DMS 273 (cell line): Measurements from ENCODE around the gene HOXC10.

Experiments
- DNase-seq: peaks from one replicate; lab custom pipeline; 2025; ENCODE audit not compliant: unreplicated experiment; lab: John Stamatoyannopoulos, UW

The HOXC10 gene

DNA sequence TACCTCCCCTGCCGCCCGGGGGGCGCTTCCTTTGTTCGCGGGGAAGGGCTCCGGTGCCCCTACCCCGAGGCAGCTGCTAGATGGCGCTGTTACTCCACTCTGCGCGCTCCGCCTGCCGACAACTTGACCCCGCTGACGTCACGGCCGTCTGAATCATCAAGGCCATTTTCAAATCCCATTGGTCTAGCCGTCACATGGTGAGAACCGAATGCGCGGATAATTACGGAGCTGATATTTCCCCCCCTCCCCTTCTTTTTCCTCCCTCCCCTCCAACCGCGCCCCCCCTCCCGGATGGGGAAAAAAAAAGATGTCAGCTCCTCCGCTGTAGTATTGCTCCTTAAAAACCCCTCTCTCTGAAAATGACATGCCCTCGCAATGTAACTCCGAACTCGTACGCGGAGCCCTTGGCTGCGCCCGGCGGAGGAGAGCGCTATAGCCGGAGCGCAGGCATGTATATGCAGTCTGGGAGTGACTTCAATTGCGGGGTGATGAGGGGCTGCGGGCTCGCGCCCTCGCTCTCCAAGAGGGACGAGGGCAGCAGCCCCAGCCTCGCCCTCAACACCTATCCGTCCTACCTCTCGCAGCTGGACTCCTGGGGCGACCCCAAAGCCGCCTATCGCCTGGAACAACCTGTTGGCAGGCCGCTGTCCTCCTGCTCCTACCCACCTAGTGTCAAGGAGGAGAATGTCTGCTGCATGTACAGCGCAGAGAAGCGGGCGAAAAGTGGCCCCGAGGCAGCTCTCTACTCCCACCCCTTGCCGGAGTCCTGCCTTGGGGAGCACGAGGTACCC lies at the start of gene HOXC10:
Gene HOXC10, plus strand, starts transcription at position 246 of the 791 bp plus-strand sequence. Its CDS starts 114 bp downstream, at position 360.
- DNase-seq = peak; percentile 90

DNA sequence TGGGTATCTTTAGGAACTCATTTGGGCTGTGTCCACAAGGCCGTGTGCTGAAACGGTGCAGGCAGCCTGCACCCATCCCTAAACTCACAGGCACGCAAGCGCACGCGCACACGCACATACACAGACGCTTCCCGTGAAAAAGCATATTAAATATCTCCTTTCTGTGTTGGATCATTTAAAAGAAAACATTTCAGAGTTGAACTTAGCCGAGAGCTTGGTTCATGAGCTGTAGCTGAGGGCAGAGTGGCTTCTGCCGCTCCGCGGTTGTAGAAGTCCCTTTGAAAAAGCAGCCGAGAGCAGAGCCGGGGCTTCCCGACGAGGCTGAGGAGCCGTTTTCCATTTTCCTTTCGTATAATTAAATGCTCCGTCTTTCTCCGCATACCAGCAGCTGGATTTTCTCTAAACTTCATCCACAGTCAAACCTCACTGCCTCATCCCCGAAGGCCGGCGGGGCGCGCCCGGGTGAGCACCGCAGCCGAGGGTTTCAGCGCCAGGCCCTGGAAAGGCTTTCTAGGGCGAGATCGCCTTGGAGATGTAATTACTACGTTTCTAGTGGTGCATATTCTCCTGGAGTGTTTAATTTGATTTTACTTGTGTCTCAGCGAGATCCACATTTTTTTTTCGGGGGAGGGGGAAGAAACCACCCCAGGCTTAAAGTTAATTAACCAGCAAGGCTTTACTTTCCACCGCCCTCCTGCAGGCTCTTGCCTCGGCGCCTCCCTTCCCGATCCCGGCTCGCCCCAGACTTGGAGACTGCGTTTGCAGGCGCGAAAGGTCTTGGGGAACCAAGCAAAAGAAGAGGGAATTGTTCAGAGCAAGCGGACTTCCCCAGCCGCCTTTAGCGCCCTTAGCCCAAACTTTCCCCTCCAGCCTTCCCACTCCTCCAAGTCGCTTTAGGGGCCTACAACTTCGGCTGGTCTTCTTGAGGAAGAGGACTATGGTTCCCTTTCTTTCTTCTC lies 49.3 kb upstream of the HOXC10 start:
- no peak for DNase-seq

DNA sequence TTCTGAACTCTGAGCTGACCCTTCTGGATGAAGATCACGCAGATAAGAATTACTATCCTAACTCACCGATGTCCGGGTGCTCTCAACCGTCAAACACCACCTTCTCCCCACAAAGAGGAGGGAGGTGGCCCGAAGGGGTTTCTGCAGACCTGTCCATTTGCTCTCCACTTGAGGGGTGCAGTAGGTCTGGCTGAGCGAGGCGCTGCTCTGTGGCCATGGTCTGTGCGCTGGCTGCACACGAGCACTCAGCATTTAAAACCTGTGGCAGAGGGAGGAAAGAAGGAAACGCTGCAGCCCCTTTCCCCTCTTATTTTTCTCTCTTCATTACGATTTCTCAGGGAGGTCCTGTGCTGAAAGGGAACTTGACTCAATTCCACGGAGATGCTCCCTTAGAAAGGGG lies 47.8 kb upstream of the HOXC10 start:
- DNase-seq = no peak

DNA sequence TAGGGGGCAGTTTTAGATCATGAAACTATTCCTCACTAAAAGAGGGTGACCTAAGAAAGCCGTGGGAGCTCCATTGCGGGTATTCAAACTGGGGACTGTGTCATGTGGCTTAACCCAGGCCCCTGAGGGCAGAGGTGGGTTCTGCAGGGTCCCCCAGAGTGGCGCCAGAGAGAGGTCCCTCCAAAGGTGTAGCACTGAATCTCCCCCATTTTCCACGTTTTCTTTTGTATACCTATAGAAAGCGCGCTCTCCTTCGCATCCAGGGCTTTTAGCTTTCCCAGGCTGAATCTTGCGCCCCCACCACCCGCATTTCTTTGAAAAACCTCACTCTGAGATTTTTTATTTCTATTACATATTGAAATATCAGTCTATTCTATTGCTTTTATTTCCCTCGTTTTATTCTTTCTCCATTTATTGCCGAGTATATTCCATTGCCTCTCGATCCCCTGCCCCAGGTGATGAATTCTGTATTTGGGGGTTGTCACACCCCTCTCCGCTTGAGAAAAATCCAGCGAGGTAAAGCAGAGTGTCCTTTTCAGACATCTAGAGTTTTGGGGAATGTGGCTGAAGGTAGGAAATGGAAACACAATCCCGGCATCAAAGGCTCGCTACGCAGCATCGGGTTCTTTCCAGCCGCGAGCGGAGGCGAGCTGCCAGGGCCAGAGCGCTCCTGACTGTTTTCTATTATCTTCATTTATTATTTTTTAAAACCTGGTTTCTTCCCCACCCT lies 47.2 kb upstream of the HOXC10 start:
- no peak for DNase-seq

DNA sequence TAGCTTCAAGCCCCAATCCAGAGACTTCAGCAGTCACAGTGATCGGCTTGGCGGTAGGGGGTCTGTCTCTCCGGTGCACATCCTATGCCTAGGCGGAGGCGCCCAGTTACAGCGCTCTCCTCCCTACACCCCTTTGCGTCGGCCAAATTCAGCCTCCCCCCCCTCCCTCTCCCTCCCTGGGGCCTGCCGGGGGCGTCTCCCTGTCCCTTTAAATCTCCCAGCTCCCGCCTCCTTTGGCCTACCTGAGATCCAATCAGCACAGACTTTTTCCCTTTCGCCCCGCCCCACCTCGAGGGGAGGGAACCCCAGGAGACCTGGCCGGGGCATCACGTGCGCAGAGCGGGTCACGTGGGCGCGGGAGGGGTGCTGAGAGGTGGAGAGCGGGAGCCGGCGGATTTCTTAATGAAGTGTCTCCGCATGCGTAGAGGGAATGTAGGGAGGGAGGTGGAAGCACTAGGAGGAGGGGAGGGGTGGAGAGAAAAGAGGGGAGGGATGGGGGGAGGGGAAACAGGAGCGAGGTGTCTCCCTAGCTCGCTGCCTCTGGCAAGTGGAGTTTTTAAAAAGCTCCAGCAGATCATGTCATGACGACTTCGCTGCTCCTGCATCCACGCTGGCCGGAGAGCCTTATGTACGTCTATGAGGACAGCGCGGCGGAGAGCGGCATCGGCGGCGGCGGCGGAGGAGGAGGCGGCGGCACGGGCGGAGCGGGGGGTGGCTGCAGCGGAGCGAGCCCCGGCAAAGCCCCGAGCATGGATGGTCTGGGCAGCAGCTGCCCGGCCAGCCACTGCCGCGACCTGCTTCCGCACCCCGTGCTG lies 46.4 kb upstream of the HOXC10 start, which contains the start of gene HOXC13:
Gene HOXC13, plus strand, starts transcription at position 506 of the 815 bp plus-strand sequence. Its CDS starts 76 bp downstream, at position 582.
- DNase-seq = peak; percentile 97

DNA sequence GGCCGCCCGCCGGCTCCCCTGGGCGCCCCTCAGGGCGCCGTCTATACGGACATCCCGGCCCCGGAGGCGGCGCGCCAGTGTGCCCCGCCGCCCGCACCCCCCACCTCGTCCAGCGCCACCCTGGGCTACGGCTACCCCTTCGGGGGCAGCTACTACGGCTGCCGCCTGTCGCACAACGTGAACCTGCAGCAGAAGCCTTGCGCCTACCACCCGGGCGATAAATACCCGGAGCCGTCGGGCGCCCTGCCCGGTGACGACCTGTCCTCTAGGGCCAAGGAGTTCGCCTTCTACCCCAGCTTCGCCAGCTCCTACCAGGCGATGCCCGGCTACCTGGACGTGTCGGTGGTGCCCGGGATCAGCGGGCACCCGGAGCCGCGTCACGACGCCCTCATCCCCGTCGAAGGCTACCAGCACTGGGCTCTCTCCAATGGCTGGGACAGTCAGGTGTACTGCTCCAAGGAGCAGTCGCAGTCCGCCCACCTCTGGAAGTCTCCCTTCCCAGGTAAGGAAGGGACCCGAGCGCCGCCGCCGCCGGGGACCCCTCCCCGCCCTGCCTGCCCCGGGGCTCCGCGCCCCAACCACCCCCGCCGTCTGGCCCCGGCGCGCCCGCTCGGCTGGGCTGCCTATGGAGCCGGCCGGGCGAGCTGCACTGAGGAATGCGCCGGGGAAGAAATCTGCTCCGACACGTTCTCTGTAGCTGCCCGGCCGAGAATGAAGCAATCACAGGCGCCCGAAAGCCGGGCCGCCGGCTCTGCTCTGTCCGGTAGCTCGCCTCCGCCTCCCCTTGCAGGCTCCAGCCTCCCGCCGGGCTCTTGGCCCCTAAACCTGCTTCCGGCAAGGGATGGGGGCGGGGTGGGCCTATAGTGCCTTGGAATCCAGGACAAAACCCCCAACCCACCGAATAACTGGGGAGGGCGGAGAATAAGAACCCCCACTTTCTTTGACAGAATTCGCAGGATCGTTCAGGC lies 45.5 kb upstream of the HOXC10 start:
- peak; percentile 49 for DNase-seq

DNA sequence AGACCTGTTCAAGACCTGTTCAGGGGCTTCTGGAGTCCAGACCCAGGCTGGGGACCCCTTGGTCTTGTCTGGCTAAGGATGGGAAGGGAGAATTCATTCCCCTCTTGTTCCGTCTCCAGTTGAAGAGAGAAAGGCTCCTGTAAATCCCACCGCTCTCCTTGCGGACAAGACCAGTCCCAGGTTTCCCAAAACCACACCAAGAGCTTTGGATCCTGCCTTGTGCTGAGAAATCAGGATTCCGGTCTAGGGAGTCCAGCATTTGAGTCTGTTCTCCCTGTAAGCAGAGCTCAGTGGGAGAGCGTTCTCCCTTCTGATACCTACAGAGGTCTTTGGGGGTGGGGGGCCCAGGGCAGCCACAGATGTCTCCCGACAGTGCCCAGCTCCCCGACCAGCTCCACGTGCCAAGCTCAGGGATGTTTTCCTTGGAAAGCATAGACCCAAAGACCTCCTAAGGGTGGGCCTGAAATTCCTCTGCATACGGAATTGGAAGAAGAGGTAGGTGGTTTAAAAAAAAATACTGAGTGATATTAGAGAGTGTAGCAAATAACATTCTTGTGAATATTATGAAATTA lies 44.4 kb upstream of the HOXC10 start:
- DNase-seq = no peak

DNA sequence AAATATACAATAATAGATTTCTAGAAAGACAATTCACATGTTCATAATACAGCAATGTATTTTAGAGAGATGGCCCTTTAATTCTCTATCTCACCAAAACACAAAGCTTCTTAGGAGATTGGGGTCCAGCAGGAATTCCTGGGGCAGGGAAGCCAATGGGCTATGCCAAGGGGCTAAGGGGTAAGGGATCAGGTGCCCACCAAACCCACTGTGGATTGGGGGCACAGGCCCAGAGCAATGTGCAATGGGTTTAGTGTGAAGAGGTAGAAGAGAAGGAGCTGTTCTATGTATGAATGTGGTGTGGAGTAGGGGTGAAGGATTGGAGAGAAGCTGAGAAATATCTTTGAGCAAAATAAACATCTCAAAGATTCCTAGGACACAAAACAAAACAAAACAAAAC lies 43.8 kb upstream of the HOXC10 start:
- DNase-seq = no peak

DNA sequence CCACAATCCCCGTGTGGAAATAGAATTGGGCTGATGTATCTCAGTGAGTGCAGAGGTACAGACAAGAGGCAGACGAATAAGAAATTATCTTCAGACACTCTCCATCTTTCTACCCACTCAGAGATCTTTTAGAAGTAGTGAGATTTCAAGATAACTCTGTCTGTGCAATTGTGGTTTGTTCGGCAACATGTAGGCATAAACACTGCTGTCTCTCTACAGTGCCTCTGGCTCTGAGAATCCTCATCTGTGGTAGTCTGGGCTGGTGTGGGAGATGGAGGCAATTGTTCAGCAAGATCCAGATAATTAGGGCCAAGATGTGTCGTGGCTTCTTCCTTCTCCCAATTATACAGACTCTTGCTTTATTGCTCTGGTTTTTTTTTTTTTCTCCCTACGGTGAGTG lies 43.2 kb upstream of the HOXC10 start:
- DNase-seq = no peak

DNA sequence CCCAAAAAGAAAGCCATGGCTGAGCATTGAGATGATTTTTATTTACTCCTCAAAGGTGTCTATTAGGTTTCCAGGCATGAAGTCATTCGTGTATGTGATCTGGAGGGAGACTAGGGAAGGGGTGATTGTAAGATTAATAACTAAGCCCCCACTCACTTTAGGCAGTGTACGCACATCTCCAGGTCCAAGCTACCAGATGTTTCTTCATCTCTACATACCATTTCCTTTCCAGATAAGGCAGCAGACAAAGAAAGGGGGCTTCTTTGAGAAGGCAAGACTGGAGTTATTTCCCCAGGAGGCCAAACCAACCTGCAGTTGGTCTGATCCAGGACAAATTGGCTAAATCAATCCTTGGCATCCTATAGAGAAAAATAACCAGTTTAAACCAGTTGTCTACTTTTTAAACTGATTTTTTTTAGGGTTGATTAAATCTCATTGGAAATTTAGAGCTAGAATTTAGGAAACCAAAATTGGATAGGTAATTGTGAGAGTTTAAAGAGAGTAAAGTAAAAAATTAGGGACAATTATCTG lies 42.4 kb upstream of the HOXC10 start:
- no peak for DNase-seq

DNA sequence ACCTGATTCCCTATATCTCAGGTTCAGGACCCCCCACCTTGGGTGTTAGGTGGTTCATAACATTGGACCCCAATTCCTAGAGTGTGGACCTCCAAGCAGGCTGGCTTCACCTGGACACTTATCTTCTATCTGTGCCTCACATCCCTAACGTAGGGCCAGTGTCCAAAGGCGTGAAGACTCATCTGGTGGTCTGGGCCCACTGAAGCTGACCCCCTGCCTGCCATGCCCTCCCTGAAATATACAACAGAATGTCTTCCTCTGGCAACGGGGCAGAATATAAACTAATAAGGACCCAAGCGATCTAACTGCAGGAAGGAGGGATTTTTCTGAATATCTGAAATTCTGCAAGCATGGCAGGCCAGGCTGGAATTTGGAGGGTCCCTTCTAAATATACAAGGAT lies 40.7 kb upstream of the HOXC10 start:
- no peak for DNase-seq

DNA sequence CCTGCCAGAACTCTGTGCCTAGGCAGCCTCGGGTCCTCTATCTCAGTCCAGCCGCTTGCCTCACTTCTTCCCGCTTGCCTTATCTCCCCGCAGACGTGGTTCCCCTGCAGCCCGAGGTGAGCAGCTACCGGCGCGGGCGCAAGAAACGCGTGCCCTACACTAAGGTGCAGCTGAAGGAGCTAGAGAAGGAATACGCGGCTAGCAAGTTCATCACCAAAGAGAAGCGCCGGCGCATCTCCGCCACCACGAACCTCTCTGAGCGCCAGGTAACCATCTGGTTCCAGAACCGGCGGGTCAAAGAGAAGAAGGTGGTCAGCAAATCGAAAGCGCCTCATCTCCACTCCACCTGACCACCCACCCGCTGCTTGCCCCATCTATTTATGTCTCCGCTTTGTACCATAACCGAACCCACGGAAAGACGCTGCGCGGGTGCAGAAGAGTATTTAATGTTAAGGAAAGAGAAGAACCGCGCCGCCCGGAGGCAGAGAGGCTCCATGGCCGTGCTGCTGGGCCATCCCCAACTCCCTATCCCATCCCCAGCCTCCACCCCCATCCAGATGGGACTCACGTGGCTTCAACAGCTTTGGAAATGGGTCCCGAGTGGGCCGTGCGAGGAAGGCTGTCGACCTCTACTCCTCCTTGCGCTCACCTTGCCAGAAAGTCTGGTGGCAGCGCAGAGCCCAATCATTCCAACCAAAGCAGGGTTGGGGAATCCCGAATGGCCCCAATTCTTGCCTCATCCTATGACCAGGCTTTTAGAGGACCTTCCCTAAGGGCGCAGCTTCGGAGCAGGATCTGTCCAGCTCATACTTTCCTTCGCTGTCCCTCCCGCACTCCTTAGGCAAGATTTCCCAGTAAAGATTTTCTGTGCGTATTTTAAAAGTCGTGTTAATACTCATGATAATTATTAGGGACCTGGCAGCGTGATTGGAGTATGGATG lies 39.8 kb upstream of the HOXC10 start:
- peak; percentile 18 for DNase-seq

DNA sequence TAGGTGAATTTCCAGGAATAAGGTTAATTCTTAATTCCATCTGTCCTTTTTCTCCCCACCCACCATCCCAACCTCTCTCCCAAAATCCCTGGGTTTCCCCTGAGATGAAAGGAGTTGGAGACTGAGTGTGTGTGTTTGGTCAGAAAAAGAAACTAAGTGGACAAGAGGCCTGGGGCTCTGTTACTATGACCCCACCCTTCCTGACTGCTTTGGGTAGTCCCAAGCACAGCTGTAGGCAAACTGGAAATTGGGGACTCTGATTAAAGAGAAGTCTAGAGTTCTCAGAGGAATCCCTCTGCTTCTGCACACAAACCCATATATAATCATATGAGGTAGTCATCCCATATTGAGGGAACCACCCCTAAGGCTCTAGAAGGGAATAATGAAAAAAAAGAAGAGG lies 37.2 kb upstream of the HOXC10 start:
- DNase-seq = no peak

DNA sequence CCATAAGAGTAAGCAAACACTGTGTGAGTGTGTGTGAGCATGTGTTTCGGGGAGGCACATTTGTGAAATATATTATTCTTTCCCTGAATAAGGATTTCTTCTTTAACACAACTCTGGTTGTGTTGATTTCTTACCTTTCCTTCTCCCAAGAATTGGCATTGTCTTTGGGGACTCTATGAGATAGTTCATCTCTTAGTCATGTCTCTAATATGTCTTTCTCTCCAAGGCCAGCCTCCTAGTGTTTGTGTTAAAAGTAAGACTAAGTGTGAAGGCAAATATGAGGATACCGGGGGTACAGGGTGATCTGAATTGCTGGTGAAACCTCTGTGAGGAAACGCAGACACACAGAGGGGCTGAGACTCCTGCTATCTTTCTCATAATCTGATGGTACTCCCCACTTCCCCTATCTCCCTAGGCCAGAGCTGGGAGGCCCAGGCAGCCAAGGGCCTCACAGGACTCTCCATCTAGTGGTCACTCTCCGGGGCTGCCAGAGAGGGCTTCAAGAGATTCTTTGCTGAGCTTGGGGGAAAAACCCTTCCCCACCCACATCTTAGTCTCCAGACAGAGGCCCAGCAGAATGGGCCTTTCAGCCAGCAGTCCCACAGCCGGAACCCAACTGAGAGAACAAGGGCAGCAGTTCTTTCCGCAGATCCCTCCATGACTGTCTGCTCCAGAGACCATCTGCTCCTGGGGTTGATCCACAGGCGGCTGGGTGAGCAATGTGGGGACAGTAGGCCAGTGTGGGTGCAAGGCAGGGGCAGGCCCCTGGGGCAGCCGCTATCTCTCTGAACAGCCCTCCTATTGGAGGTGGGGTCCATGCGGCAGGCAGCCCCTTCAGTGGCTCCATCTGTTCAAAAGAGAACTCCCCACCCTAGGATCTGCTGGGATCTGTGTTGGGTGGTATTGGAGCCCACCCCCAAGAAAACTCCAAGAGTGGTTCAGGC lies 36.0 kb upstream of the HOXC10 start:
- DNase-seq = no peak

DNA sequence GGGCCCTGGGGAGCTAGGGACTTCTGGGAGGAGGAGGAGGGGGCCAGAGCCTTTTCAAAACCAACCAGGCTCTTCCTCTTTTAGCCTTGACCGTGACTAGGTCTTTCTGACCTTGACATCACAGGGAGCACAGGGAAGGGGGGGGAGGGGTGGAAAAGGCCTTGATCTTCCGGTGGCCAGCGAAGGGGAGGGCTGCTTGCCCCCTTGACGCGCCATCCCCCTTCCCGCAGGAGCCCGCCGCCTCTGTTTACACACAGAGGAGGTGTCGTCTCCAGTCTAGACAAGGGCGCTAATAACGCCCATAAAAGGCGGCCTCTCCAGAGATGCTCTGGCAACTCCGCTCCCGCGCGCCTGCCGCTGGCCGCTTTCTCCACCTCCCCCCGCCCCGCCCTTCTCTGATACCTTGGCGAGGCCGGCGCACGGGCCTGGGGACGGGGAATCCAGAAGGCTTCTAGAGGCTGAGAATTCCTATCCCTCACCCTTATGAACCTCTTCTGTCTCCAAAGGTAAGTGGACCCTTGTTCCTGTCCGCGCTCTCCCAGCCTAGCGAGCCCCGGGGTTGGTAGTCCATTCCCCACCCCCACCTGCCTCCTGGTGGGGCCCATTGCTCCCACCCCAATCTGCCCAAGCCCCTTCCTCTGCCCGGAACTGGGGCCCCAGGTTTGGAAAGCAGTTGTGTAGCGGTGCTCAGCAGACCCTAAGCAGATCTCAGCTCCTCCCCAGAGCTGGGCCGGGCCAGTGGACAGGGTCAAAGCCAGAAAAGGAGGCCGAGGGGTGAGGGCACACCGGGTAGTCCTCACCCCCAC lies 35.1 kb upstream of the HOXC10 start:
- DNase-seq = peak; percentile 44

DNA sequence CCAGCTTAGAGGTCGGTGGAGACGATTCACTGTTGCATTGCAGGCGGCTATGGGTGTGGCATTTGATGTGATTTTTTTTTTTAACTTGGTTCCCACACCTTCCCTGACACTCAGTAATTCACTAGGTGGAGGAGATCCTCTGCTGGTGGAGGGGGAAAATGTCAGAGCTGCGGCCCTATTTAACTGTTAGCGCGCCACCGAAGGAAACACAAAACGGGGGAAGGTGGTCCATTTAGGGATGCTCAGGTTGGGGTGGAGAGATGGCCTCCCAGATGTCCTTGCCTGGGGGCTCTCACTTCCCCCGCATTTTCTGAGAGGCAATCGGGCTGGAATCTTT lies 34.5 kb upstream of the HOXC10 start:
- no peak for DNase-seq
